ENCODE measurements around the gene CCDC28A. TPM values are rescaled to one million over a fixed set of nuclear protein-coding genes. Genes with fewer than 3 reads are reported as not detected.
A peak's percentile ranks its signal among the peaks of the same experiment; 100 is the strongest.

CCDC28A gene
- total RNA-seq, 1 donor from 2014 or later = 14.0 TPM

GRCh38 chr6:138817799-138818198 lies 44.2 kb downstream of the CCDC28A start:
- Mint-ChIP-seq H3K4me3 (no peak overlapping the region), H3K27me3 (no peaks in the 10 kb centered on the region), H3K27ac (peak overlapping the region; percentile 70), H3K36me3 (ENCODE audit: low read depth) (no peaks in the 10 kb centered on the region), H3K9me3 (no peaks in the 10 kb centered on the region), H3K4me1 (peaks cover 32% of the 10 kb centered on the region)
- ATAC-seq (ENCODE audit: low read depth) (no peak), DNase-seq (no peak)
- CTCF ChIA-PET = interaction anchor here (1.0 to 5.3 kb wide), 5 partner anchors 172 to 552 kb away, joined by 3 to 36 read pairs (median 25); no protein-coding TSS in a partner anchor
- POLR2A ChIA-PET = no interaction called here
- intact Hi-C loops (cut with micrococcal nuclease) = loop anchor here (2.0 to 5.0 kb wide), 3 partner anchors 95 to 315 kb away; no protein-coding TSS in a partner anchor
- no peak for TF ChIP-seq CTCF (IDR thresholded peaks at IDR 0.05)

- DNase-seq = no peak
- no peak for TF ChIP-seq CTCF (IDR thresholded peaks at IDR 0.05)
- intact Hi-C loops (cut with micrococcal nuclease) = loop anchor here (5.0 kb wide), 2 partner anchors 94 to 314 kb away; no protein-coding TSS in a partner anchor
- H3K36me3 Mint-ChIP-seq (ENCODE audit: low read depth) = no peaks in the 10 kb centered on the region
- CTCF ChIA-PET = interaction anchor here (1.0 to 1.6 kb wide), 2 partner anchors 546 to 551 kb away, joined by 3 to 7 read pairs; no protein-coding TSS in a partner anchor
- peaks cover 32% of the 10 kb centered on the region for H3K4me1 Mint-ChIP-seq
- no peaks in the 10 kb centered on the region for H3K27me3 Mint-ChIP-seq
- POLR2A ChIA-PET = interaction anchor here (0.7 kb wide), 1 partner anchor 1993 kb away, joined by 3 read pairs; no protein-coding TSS in a partner anchor
- no peaks in the 10 kb centered on the region for H3K9me3 Mint-ChIP-seq
- ATAC-seq (ENCODE audit: low read depth) = peak; percentile 70
- peak overlapping the region; percentile 35 for H3K4me3 Mint-ChIP-seq
- H3K27ac Mint-ChIP-seq = peak overlapping the region; percentile 70
These were observed 45.1 kb downstream of the CCDC28A start for GRCh38 chr6:138818496-138819194.

- H3K4me1 Mint-ChIP-seq = peaks cover 29% of the 10 kb centered on the region
- H3K9me3 Mint-ChIP-seq = no peaks in the 10 kb centered on the region
- H3K4me3 Mint-ChIP-seq = no peak overlapping the region
- H3K36me3 Mint-ChIP-seq (ENCODE audit: low read depth) = no peaks in the 10 kb centered on the region
- no peak overlapping the region for H3K27ac Mint-ChIP-seq
- ChIA-PET CTCF (no interaction called here), POLR2A (interaction anchor here (0.6 kb wide), 1 partner anchor 198 kb away, joined by 4 read pairs; no protein-coding TSS in a partner anchor)
- H3K27me3 Mint-ChIP-seq = no peaks in the 10 kb centered on the region
- TF ChIP-seq CTCF (IDR thresholded peaks at IDR 0.05) = no peak
- intact Hi-C loops (cut with micrococcal nuclease) = no loop called here
- DNase-seq (no peak), ATAC-seq (ENCODE audit: low read depth) (no peak)
These were observed 48.0 kb downstream of the CCDC28A start for GRCh38 chr6:138821519-138821918.

- DNase-seq = no peak
- no peaks in the 10 kb centered on the region for H3K36me3 Mint-ChIP-seq (ENCODE audit: low read depth)
- no peak overlapping the region for H3K27ac Mint-ChIP-seq
- intact Hi-C loops (cut with micrococcal nuclease) = no loop called here
- H3K4me1 Mint-ChIP-seq = peaks cover 6% of the 10 kb centered on the region
- no peaks in the 10 kb centered on the region for H3K27me3 Mint-ChIP-seq
- POLR2A ChIA-PET = no interaction called here
- no peak overlapping the region for H3K4me3 Mint-ChIP-seq
- CTCF ChIA-PET = no interaction called here
- H3K9me3 Mint-ChIP-seq = no peaks in the 10 kb centered on the region
- no peak for TF ChIP-seq CTCF (IDR thresholded peaks at IDR 0.05)
- ATAC-seq (ENCODE audit: low read depth) = no peak
These were observed 51.0 kb downstream of the CCDC28A start for GRCh38 chr6:138824482-138825144.

GRCh38 chr6:138830248-138830647 lies 56.7 kb downstream of the CCDC28A start:
- H3K36me3 Mint-ChIP-seq (ENCODE audit: low read depth) = no peaks in the 10 kb centered on the region
- H3K27me3 Mint-ChIP-seq = no peaks in the 10 kb centered on the region
- CTCF ChIA-PET = no interaction called here
- intact Hi-C loops (cut with micrococcal nuclease) = no loop called here
- no peaks in the 10 kb centered on the region for H3K9me3 Mint-ChIP-seq
- no peak overlapping the region for H3K27ac Mint-ChIP-seq
- H3K4me1 Mint-ChIP-seq = no peaks in the 10 kb centered on the region
- H3K4me3 Mint-ChIP-seq = no peak overlapping the region
- DNase-seq = no peak
- ATAC-seq (ENCODE audit: low read depth) = no peak
- no peak for TF ChIP-seq CTCF (IDR thresholded peaks at IDR 0.05)
- POLR2A ChIA-PET = no interaction called here
